ENCODE results near the gene PSENEN.
A peak's percentile ranks its signal among the peaks of the same experiment; 100 is the strongest.

PSENEN gene

GRCh38 chr19:35716801-35717664, 28.4 kb upstream of the PSENEN start (continued):
- TF ChIP-seq ZNF776 (tag by site-specific recombination; IDR thresholded peaks at IDR 0.05; ENCODE audit: borderline replicate concordance) (no peak), ZNF488 (tag by site-specific recombination; IDR thresholded peaks at IDR 0.05) (peak; percentile 40; the same call in 1 of the 2 replicates), HIC1 (tag by site-specific recombination; IDR thresholded peaks at IDR 0.05) (peak; percentile 63), ZNF391 (tag by site-specific recombination; IDR thresholded peaks at IDR 0.05; ENCODE audit: borderline replicate concordance, low read depth) (peak; percentile 99), REPIN1 (tag by site-specific recombination; IDR thresholded peaks at IDR 0.05; ENCODE audit: low read depth) (peak; percentile 96; the same call in 1 of the 2 replicates), KLF10 (tag by site-specific recombination; IDR thresholded peaks at IDR 0.05) (peak; percentile 90), ELK4 (IDR thresholded peaks at IDR 0.05; ENCODE audit: borderline replicate concordance, low read depth, low read length) (no peak; the same call in 1 of the 2 replicates), PRDM1 (tag by site-specific recombination; IDR thresholded peaks at IDR 0.05) (peak; percentile 44), MYNN (tag by site-specific recombination; IDR thresholded peaks at IDR 0.05; ENCODE audit: borderline replicate concordance) (no peak), ZNF148 (tag by site-specific recombination; IDR thresholded peaks at IDR 0.05; ENCODE audit: borderline replicate concordance) (peak; percentile 40; the same call in 1 of the 2 replicates), ZNF692 (tag by site-specific recombination; IDR thresholded peaks at IDR 0.05) (peak; percentile 87), ZNF48 (tag by site-specific recombination; IDR thresholded peaks at IDR 0.05) (no peak), ZNF777 (tag by site-specific recombination; IDR thresholded peaks at IDR 0.05; ENCODE audit: borderline replicate concordance) (peak; percentile 90), ZNF274 (IDR thresholded peaks at IDR 0.05; ENCODE audit: low read length) (no peak), ZNF274 (tag by site-specific recombination; IDR thresholded peaks at IDR 0.05; ENCODE audit: borderline replicate concordance) (no peak), ZNF571 (tag by site-specific recombination; IDR thresholded peaks at IDR 0.05) (no peak), TSHZ1 (tag by site-specific recombination; IDR thresholded peaks at IDR 0.05; ENCODE audit: borderline replicate concordance) (peak; percentile 55; the same call in 1 of the 2 replicates), ZNF169 (tag by site-specific recombination; IDR thresholded peaks at IDR 0.05) (no peak), ZNF211 (tag by site-specific recombination; IDR thresholded peaks at IDR 0.05; ENCODE audit: low read depth) (no peak; the same call in 1 of the 2 replicates), SCRT2 (tag by site-specific recombination; IDR thresholded peaks at IDR 0.05) (peak; percentile 74; the same call in 1 of the 2 replicates), ZNF133 (tag by site-specific recombination; IDR thresholded peaks at IDR 0.05) (0 out of 2 replicates have a peak, but pooled peaks have one; percentile 55), GLIS1 (tag by site-specific recombination; IDR thresholded peaks at IDR 0.05) (no peak; the same call in none of the 2 replicates), ZBTB49 (tag by site-specific recombination; IDR thresholded peaks at IDR 0.05; ENCODE audit: low read depth) (no peak)
